ENCODE data around the gene PRR18.
A peak's percentile ranks its signal among the peaks of the same experiment; 100 is the strongest.

DNA sequence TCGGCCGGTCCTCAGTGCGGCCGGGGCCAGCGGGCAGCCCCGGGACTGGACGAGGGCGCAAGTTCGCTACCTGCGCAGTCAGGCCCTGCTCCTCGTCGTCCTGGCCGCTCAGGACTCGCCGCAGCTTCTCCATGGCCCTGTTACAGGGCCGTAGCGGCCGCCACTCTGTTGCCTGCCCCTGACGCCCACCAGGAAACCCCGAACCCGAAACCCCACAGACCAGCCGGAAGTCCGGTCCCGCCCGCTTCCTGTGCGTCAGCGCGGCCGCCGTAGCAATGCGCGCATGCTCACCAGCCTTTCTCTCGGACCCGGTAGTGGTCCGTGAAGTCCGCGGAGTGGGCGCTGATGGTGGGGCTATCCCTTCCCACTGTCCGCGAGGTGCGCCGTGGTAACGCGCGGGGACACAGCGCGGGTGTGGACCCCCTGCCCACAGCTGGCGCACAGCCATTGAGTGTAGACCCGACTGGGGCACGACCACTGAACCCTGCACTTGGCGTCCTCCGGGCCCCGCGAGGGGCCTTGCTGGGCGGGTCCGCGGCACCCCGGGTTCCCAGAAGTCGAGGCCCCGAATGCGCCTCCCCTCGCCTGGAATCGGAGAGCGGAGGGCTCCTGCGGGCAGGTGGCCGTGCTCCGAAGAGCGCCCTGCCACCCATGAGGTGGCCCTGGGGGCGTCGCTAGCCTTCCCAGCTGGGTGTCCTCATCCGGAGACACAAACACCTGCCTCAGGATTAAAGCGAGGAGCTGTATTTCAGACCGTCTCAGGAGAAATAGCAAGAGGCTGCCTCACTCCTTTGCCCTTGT, 34.4 kb upstream of the PRR18 start, which contains the start of gene SFT2D1:
- TF ChIP-seq, protein P1, sequence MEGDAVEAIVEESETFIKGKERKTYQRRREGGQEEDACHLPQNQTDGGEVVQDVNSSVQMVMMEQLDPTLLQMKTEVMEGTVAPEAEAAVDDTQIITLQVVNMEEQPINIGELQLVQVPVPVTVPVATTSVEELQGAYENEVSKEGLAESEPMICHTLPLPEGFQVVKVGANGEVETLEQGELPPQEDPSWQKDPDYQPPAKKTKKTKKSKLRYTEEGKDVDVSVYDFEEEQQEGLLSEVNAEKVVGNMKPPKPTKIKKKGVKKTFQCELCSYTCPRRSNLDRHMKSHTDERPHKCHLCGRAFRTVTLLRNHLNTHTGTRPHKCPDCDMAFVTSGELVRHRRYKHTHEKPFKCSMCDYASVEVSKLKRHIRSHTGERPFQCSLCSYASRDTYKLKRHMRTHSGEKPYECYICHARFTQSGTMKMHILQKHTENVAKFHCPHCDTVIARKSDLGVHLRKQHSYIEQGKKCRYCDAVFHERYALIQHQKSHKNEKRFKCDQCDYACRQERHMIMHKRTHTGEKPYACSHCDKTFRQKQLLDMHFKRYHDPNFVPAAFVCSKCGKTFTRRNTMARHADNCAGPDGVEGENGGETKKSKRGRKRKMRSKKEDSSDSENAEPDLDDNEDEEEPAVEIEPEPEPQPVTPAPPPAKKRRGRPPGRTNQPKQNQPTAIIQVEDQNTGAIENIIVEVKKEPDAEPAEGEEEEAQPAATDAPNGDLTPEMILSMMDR (IDR thresholded peaks at IDR 0.05; ENCODE audit: low read depth, low read length, missing input control), result no peak
- TF ChIP-seq FOXA2 (IDR thresholded peaks at IDR 0.05) (no peak), FOXA1 (IDR thresholded peaks at IDR 0.05) (no peak), GABPA (IDR thresholded peaks at IDR 0.05 in 1 of 2, conservative IDR thresholded peaks at IDR 0.05 in 1 of 2) (peak; percentile 76 to 95), ATF3 (IDR thresholded peaks at IDR 0.05) (no peak), YY1 (IDR thresholded peaks at IDR 0.05) (peak; percentile 75), MAX (IDR thresholded peaks at IDR 0.05) (peak; percentile 24), EGR1 (IDR thresholded peaks at IDR 0.05; ENCODE audit: low read depth in 2 of 2) (peak in 1 of 2 donors; percentile 19)
- TF ChIP-seq, protein P2, sequence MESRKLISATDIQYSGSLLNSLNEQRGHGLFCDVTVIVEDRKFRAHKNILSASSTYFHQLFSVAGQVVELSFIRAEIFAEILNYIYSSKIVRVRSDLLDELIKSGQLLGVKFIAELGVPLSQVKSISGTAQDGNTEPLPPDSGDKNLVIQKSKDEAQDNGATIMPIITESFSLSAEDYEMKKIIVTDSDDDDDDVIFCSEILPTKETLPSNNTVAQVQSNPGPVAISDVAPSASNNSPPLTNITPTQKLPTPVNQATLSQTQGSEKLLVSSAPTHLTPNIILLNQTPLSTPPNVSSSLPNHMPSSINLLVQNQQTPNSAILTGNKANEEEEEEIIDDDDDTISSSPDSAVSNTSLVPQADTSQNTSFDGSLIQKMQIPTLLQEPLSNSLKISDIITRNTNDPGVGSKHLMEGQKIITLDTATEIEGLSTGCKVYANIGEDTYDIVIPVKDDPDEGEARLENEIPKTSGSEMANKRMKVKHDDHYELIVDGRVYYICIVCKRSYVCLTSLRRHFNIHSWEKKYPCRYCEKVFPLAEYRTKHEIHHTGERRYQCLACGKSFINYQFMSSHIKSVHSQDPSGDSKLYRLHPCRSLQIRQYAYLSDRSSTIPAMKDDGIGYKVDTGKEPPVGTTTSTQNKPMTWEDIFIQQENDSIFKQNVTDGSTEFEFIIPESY (IDR thresholded peaks at IDR 0.05), result no peak
